Hindlimb muscle (tissue), 1 donor: ENCODE data around the gene TK1. TPM values are rescaled to one million over a fixed set of nuclear protein-coding genes. Genes with fewer than 3 reads are reported as not detected.

Experiments
- DNase-seq: peaks from one replicate; pipeline ENCODE4 v3.0.0-alpha.2; 2013
- polyA plus RNA-seq: library from polyadenylated mRNA; unstranded; fragments of 120-200 nt; gene quantifications from one replicate; pipeline ENCODE4 v1.2.1, GENCODE V29; 2013; ENCODE audit not compliant: insufficient read length

Gene TK1, protein sequence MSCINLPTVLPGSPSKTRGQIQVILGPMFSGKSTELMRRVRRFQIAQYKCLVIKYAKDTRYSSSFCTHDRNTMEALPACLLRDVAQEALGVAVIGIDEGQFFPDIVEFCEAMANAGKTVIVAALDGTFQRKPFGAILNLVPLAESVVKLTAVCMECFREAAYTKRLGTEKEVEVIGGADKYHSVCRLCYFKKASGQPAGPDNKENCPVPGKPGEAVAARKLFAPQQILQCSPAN
- 19.7 TPM for polyA plus RNA-seq

GRCh38 chr17:78186692-78187595, at the start of gene TK1, which contains the start of gene AFMID:
Gene TK1, minus strand, starts transcription at chr17:78187052. Its CDS starts 58 bp downstream, at chr17:78186994.
Gene AFMID, plus strand, starts transcription at chr17:78187362. Its CDS starts 9 bp downstream, at chr17:78187371.
- DNase-seq = peak; percentile 96

- DNase-seq = no peak
These were observed 49.0 kb upstream of the TK1 start for GRCh38 chr17:78235885-78236284.

GRCh38 chr17:78235022-78235421, 48.2 kb upstream of the TK1 start:
- DNase-seq = peak; percentile 74

- no peak for DNase-seq
These were observed 47.5 kb upstream of the TK1 start for GRCh38 chr17:78234261-78234865.

- DNase-seq = no peak
These were observed 46.8 kb upstream of the TK1 start for GRCh38 chr17:78233678-78234077.

DNA sequence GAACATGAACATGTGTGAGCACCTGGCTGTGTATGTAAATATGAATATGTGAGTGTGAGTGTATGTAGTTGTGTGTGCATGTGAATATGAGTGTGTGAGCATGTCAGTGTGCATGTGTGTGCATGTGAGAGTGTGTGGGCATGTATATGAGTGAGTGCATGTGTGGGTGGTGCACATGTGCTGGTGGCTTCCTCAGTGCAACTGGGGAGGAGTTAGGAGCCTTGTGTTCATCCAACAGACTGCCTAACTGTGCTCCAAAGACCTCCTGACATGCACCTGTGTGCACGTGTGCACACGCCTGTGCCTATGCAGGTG, 46.0 kb upstream of the TK1 start:
- no peak for DNase-seq

DNA sequence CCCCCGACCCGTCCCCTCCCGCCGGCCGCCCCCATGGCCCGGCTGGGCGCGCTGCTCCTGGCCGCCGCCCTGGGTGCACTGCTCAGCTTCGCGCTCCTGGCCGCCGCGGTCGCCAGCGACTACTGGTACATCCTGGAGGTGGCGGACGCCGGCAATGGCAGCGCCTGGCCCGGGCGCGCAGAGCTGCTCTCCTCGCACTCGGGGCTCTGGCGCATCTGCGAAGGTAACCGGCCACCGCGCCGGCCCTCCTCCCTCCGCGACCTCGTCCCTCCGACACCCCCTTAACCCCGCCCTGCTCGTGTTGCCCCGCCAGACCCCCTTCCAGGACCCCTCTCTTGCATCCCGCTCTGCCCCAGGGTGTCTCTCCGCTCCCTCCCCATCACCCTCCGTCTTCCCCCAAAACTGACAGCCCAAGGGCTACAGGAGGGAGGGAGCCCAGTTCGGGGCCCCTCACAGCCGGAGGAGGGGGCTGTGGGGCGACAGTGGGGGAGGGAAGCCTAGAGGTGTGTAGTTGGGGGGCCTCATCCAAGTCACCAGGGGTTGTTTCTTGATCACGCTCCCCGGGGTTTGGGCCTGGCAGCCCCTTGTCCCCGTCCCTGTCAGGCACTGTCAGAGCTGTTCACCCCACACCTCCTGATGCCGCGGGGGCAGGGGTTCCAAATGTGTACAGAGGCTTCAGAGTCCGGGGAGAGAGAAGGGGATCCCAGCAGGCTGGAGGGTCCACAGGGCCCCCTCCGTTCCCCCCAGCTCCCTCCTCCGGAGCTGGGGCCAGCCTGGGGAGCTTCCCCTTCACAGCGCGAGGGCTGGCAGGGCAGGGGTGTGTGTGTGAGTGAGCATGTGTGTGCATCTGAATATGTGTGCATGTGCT, 45.4 kb upstream of the TK1 start:
- no peak for DNase-seq

DNA sequence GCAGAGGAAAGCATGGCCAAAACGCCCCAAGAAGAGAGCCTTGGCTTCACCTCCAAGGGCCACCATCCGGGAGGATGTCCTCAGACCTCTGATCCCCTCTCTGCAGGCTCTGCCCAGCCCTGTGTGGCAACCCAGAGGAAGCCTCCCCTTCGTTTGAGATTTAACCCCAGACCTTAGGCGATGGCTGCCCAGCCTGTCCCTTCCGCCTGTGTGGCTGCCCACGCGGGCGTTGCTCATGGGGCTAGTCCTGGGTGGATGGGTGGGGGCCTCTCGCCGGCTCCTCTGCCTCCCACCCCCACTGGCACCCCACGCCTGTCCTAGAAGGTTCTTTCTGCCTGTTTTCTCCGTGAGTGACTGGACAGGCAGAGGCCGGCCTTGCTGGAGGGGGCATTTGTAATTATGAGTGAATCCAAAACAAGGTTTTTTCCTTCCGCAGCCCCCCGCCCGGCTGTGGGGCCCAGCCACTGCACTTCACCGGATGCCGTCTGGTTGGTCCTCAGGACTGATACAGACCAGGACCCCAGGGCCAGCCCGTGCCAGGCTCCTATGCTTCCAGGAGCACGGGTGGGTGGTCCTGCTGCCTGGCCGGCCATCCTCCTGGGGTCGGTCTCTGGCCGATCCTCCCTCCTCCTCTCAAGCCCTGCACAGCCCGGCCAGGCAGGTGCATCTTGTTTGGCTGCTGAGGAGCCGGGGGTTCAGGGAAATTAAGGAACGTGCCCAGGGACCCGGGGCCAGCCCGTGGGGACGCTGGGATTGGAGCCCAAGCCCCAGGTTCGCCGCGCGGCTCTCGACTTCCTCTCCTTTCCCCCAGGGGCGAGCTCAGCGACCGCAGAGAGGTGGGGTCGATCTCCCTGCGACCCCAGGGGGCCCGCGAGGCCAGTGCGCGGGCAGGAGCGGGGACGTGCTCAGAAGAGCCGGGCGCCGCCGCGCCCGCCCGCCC, 44.4 kb upstream of the TK1 start, which contains the start of gene TMEM235:
TSS of gene TMEM235 (plus strand) at position 636 of the 940 bp plus-strand sequence. CDS start 393 bp downstream, outside the sequence.
- no peak for DNase-seq

GRCh38 chr17:78230252-78230962, 43.6 kb upstream of the TK1 start:
- no peak for DNase-seq

- DNase-seq = no peak
These were observed 41.3 kb upstream of the TK1 start for GRCh38 chr17:78228176-78228575.

- no peak for DNase-seq
These were observed 40.6 kb upstream of the TK1 start for GRCh38 chr17:78227455-78227916.

- DNase-seq = no peak
These were observed 40.1 kb upstream of the TK1 start for GRCh38 chr17:78226759-78227454.

GRCh38 chr17:78226055-78226758, 39.4 kb upstream of the TK1 start:
- no peak for DNase-seq

GRCh38 chr17:78225088-78225865, 38.4 kb upstream of the TK1 start:
- DNase-seq = no peak

- DNase-seq = no peak
These were observed 37.6 kb upstream of the TK1 start for GRCh38 chr17:78224231-78225087.

GRCh38 chr17:78223765-78224164, 36.9 kb upstream of the TK1 start:
- DNase-seq = no peak

DNA sequence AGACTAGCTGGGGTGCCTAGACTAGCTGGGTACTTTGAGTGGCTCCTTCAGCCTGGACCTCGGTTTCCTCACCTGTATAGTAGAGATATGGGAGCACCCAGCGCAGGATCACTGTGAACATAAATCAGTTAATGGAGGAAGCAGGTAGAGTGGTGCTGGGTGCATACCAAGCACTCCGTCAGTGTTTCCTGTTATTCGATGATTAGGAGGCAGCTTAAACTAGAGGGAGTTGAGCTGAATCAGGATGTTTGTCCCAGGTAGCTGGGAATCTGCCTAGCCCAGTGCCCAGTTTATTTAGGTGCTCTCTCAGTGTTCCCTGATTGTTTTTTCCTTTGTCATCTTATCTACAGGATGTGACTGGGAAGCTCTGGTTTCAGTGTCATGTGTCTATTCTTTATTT, 36.2 kb upstream of the TK1 start:
- no peak for DNase-seq
